ENCODE measurements around the gene ZNF526. TPM values are rescaled to one million over a fixed set of nuclear protein-coding genes. Genes with fewer than 3 reads are reported as not detected.

Gene ZNF526
- total RNA-seq, 2 donors from 2014 or later, result 15.7 to 16.0 TPM

DNA sequence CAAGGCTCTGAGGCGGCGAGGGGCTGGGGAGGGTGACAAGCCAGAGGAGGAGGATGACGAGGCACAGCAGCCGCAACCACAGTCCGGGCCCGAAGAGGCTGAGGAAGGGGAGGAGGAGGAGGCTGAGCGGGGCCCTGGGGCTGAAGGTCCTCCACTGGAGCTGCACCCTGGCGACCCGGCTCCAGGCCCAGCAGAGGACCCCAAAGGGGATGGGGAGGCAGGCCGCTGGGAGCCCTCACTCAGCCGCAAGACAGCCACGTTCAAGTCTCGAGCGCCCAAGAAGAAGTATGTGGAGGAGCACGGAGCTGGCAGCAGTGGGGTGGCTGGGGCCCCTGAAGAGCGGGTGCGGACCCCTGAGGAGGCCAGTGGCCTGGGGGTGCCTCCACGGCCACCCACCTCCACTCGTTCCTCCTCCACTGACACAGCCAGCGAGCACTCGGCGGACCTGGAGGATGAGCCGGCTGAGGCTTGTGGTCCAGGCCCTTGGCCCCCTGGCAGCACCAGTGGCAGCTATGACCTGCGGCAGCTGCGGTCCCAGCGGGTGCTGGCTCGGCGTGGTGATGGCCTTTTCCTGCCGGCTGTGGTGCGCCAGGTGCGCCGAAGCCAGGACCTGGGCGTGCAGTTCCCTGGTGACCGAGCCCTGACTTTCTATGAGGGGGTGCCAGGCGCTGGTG, 51.9 kb downstream of the ZNF526 start:
- Histone ChIP-seq H3K9me3 (ENCODE audit: control insufficient read depth, low read length) (no peaks in the 10 kb centered on the region), H3K4me3 (ENCODE audit: low read length) (no peak overlapping the region), H3K36me3 (ENCODE audit: control insufficient read depth, insufficient read depth, low read length) (peaks cover 16% of the 10 kb centered on the region), H3K27me3 (ENCODE audit: control insufficient read depth, insufficient read depth, low read length, poor library complexity, severe bottlenecking) (no peaks in the 10 kb centered on the region), H3K27ac (ENCODE audit: low read depth, low read length) (no peak overlapping the region), H3K9ac (ENCODE audit: extremely low read depth, low read length, poor library complexity, severe bottlenecking) (no peak overlapping the region), H3K4me1 (ENCODE audit: control insufficient read depth, insufficient read depth, low read length) (peaks cover 4% of the 10 kb centered on the region)
- Mint-ChIP-seq H3K9me3 (no peaks in the 10 kb centered on the region), H3K4me1 (peaks cover 25% of the 10 kb centered on the region), H3K27me3 (ENCODE audit: insufficient read depth) (no peaks in the 10 kb centered on the region), H3K27ac (peak overlapping the region; percentile 65), H3K4me3 (no peak overlapping the region), H3K36me3 (ENCODE audit: low read depth) (peaks cover 23% of the 10 kb centered on the region)
- TF ChIP-seq, protein P1, sequence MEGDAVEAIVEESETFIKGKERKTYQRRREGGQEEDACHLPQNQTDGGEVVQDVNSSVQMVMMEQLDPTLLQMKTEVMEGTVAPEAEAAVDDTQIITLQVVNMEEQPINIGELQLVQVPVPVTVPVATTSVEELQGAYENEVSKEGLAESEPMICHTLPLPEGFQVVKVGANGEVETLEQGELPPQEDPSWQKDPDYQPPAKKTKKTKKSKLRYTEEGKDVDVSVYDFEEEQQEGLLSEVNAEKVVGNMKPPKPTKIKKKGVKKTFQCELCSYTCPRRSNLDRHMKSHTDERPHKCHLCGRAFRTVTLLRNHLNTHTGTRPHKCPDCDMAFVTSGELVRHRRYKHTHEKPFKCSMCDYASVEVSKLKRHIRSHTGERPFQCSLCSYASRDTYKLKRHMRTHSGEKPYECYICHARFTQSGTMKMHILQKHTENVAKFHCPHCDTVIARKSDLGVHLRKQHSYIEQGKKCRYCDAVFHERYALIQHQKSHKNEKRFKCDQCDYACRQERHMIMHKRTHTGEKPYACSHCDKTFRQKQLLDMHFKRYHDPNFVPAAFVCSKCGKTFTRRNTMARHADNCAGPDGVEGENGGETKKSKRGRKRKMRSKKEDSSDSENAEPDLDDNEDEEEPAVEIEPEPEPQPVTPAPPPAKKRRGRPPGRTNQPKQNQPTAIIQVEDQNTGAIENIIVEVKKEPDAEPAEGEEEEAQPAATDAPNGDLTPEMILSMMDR (conservative IDR thresholded peaks at IDR 0.05), result no peak
- 95% methylated on average over 19 to 35 of the region's 35 CpGs for WGBS, 2 experiments (ENCODE audit: insufficient coverage in 1 of 2, insufficient read length in 1 of 2)
- no peak for DNase-seq

- Histone ChIP-seq H3K36me3 (ENCODE audit: control insufficient read depth, insufficient read depth, low read length) (peaks cover 16% of the 10 kb centered on the region), H3K27me3 (ENCODE audit: control insufficient read depth, insufficient read depth, low read length, poor library complexity, severe bottlenecking) (no peaks in the 10 kb centered on the region), H3K9ac (ENCODE audit: extremely low read depth, low read length, poor library complexity, severe bottlenecking) (no peak overlapping the region), H3K4me1 (ENCODE audit: control insufficient read depth, insufficient read depth, low read length) (peaks cover 4% of the 10 kb centered on the region), H3K27ac (ENCODE audit: low read depth, low read length) (no peak overlapping the region), H3K4me3 (ENCODE audit: low read length) (no peak overlapping the region), H3K9me3 (ENCODE audit: control insufficient read depth, low read length) (no peaks in the 10 kb centered on the region)
- Mint-ChIP-seq H3K4me1 (peaks cover 24% of the 10 kb centered on the region), H3K9me3 (no peaks in the 10 kb centered on the region), H3K27ac (no peak overlapping the region), H3K36me3 (ENCODE audit: low read depth) (peaks cover 23% of the 10 kb centered on the region), H3K27me3 (ENCODE audit: insufficient read depth) (no peaks in the 10 kb centered on the region), H3K4me3 (no peak overlapping the region)
- WGBS, 2 experiments (ENCODE audit: insufficient coverage in 1 of 2, insufficient read length in 1 of 2), result 94 to 98% methylated on average over 5 to 9 of the region's 9 CpGs
- DNase-seq, result no peak
- TF ChIP-seq, protein P1 (conservative IDR thresholded peaks at IDR 0.05), result no peak
Measured at GRCh38 chr19:42272535-42272897, 52.4 kb downstream of the ZNF526 start.

DNA sequence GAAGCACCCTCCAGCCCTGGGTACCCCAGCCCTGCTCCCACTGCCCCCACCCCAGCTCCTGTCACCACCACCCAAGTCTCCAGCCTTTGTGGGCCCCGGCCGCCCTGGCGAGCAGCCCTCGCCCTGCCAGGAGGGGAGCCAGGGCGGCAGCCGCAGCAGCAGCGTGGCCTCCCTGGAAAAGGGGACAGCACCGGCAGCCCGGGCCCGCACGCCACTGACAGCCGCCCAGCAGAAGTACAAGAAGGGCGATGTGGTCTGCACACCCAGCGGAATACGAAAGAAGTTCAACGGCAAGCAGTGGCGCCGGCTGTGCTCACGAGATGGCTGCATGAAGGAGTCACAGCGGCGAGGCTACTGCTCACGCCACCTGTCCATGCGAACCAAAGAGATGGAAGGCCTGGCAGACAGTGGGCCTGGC, 52.9 kb downstream of the ZNF526 start:
- DNase-seq, result no peak
- H3K4me3 ChIP-seq (ENCODE audit: low read length), result no peak overlapping the region
- 95 to 96% methylated on average over 22 to 23 of the region's 23 CpGs for WGBS, 2 experiments (ENCODE audit: insufficient coverage in 1 of 2, insufficient read length in 1 of 2)
- H3K27me3 ChIP-seq (ENCODE audit: control insufficient read depth, insufficient read depth, low read length, poor library complexity, severe bottlenecking), result no peaks in the 10 kb centered on the region
- Mint-ChIP-seq H3K4me3 (no peak overlapping the region), H3K4me1 (peaks cover 19% of the 10 kb centered on the region), H3K27me3 (ENCODE audit: insufficient read depth) (no peaks in the 10 kb centered on the region), H3K27ac (no peak overlapping the region), H3K36me3 (ENCODE audit: low read depth) (peaks cover 23% of the 10 kb centered on the region), H3K9me3 (no peaks in the 10 kb centered on the region)
- H3K9ac ChIP-seq (ENCODE audit: extremely low read depth, low read length, poor library complexity, severe bottlenecking), result no peak overlapping the region
- TF ChIP-seq, protein P1 (conservative IDR thresholded peaks at IDR 0.05), result no peak
- H3K36me3 ChIP-seq (ENCODE audit: control insufficient read depth, insufficient read depth, low read length), result peaks cover 16% of the 10 kb centered on the region
- H3K27ac ChIP-seq (ENCODE audit: low read depth, low read length), result no peak overlapping the region
- H3K9me3 ChIP-seq (ENCODE audit: control insufficient read depth, low read length), result no peaks in the 10 kb centered on the region
- H3K4me1 ChIP-seq (ENCODE audit: control insufficient read depth, insufficient read depth, low read length), result peaks cover 4% of the 10 kb centered on the region
